IMR-90 (cell line): ENCODE results near the gene AUTS2.

Experiments used
- CEBPB ChIP-seq: IDR thresholded peaks from 2 replicates; pipeline ENCODE4 v1.6.1; 2012; ENCODE audit warnings: low read depth, low read length, improper control_type of control experiment
- CHD1 ChIP-seq: IDR thresholded peaks from 2 replicates; pipeline ENCODE4 v1.6.1; 2012; ENCODE audit warnings: low read depth, low read length, improper control_type of control experiment
- MAZ ChIP-seq: IDR thresholded peaks from 2 replicates; pipeline ENCODE4 v1.6.1; 2012; ENCODE audit warnings: low read depth, mild to moderate bottlenecking, low read length, improper control_type of control experiment, moderate library complexity, borderline replicate concordance
- MXI1 ChIP-seq: IDR thresholded peaks from 2 replicates; pipeline ENCODE4 v1.6.1; 2012; ENCODE audit warnings: low read depth, mild to moderate bottlenecking, low read length, moderate library complexity, borderline replicate concordance
- POLR2A ChIP-seq: IDR thresholded peaks from 2 replicates; pipeline ENCODE4 v1.6.1; 2012; ENCODE audit warnings: mild to moderate bottlenecking, low read depth, low read length
- RAD21 ChIP-seq: IDR thresholded peaks from 2 replicates; pipeline ENCODE4 v1.6.1; 2012; ENCODE audit warnings: low read length, improper control_type of control experiment
- RCOR1 ChIP-seq: IDR thresholded peaks from 2 replicates; pipeline ENCODE4 v1.6.1; 2012; ENCODE audit warnings: mild to moderate bottlenecking, low read length, improper control_type of control experiment; ENCODE audit not compliant: insufficient replicate concordance
- SMC3 ChIP-seq: fragments of 150-350 bp; IDR thresholded peaks from 2 replicates; pipeline ENCODE4 v1.6.1; 2016; ENCODE audit warnings: low read depth, mild to moderate bottlenecking, antibody characterized with exemption, low read length, moderate library complexity
- TF ChIP-seq, protein P1 (sequence below): conservative IDR thresholded peaks from 2 replicates; pipeline ENCODE4 v1.5.1; 2012; ENCODE audit warnings: mild to moderate bottlenecking, low read depth, low read length, improper control_type of control experiment
- TF ChIP-seq, protein P2 (sequence below): fragments of 150-350 bp; IDR thresholded peaks from 2 replicates; pipeline ENCODE4 v1.6.1; 2016; ENCODE audit warnings: low read depth, mild to moderate bottlenecking, low read length, moderate library complexity, borderline replicate concordance
- TF ChIP-seq, protein P3 (sequence below): fragments of 150-350 bp; IDR thresholded peaks from 2 replicates; pipeline ENCODE4 v1.6.1; 2017; ENCODE audit warnings: mild to moderate bottlenecking, antibody characterized with exemption, low read length, low read depth

- TF ChIP-seq, protein P1, sequence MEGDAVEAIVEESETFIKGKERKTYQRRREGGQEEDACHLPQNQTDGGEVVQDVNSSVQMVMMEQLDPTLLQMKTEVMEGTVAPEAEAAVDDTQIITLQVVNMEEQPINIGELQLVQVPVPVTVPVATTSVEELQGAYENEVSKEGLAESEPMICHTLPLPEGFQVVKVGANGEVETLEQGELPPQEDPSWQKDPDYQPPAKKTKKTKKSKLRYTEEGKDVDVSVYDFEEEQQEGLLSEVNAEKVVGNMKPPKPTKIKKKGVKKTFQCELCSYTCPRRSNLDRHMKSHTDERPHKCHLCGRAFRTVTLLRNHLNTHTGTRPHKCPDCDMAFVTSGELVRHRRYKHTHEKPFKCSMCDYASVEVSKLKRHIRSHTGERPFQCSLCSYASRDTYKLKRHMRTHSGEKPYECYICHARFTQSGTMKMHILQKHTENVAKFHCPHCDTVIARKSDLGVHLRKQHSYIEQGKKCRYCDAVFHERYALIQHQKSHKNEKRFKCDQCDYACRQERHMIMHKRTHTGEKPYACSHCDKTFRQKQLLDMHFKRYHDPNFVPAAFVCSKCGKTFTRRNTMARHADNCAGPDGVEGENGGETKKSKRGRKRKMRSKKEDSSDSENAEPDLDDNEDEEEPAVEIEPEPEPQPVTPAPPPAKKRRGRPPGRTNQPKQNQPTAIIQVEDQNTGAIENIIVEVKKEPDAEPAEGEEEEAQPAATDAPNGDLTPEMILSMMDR, result no peak
- TF ChIP-seq CEBPB (no peak), POLR2A (no peak), RCOR1 (no peak), RAD21 (no peak), CHD1 (no peak), SMC3 (no peak), MXI1 (no peak), MAZ (no peak)
- TF ChIP-seq, protein P2, sequence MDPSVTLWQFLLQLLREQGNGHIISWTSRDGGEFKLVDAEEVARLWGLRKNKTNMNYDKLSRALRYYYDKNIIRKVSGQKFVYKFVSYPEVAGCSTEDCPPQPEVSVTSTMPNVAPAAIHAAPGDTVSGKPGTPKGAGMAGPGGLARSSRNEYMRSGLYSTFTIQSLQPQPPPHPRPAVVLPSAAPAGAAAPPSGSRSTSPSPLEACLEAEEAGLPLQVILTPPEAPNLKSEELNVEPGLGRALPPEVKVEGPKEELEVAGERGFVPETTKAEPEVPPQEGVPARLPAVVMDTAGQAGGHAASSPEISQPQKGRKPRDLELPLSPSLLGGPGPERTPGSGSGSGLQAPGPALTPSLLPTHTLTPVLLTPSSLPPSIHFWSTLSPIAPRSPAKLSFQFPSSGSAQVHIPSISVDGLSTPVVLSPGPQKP, result no peak
- TF ChIP-seq, protein P3, sequence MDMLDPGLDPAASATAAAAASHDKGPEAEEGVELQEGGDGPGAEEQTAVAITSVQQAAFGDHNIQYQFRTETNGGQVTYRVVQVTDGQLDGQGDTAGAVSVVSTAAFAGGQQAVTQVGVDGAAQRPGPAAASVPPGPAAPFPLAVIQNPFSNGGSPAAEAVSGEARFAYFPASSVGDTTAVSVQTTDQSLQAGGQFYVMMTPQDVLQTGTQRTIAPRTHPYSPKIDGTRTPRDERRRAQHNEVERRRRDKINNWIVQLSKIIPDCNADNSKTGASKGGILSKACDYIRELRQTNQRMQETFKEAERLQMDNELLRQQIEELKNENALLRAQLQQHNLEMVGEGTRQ, result no peak
Observed at GRCh38 chr7:70051726-70052125, 453.5 kb downstream of the AUTS2 start.
